SK-N-SH (cell line): ENCODE results near the gene DMBT1.

ENCODE experiments used
- CTCF ChIP-seq: fragments of 200-600 bp; sonication (generic); IDR thresholded peaks from 2 replicates; pipeline ENCODE4 v1.6.1; 2017; ENCODE audit warnings: antibody characterized with exemption, mild to moderate bottlenecking, moderate library complexity
- FOXJ3 ChIP-seq: sonication (generic); formaldehyde crosslinking; IDR thresholded peaks from 2 replicates; pipeline ENCODE4 v1.5.1; 2020; ENCODE audit warnings: mild to moderate bottlenecking, missing genetic modification reagents
- GABPA ChIP-seq: IDR thresholded peaks from 2 replicates; pipeline ENCODE4 v1.4.0; 2012; ENCODE audit warnings: low read depth, mild to moderate bottlenecking
- NFIC ChIP-seq: IDR thresholded peaks from 2 replicates; pipeline ENCODE4 v1.4.0; 2012; ENCODE audit warnings: borderline replicate concordance
- POLR2AphosphoS5 ChIP-seq: IDR thresholded peaks from 2 replicates; pipeline ENCODE4 v1.6.1; 2012; ENCODE audit warnings: low read depth, low read length
- RXRA ChIP-seq: IDR thresholded peaks from 2 replicates; pipeline ENCODE4 v1.4.0; 2012; ENCODE audit warnings: low read depth, mild to moderate bottlenecking, borderline replicate concordance
- TAF1 ChIP-seq: IDR thresholded peaks from 2 replicates; pipeline ENCODE4 v1.6.1; 2012; ENCODE audit warnings: low read depth, mild to moderate bottlenecking, low read length, moderate library complexity, borderline replicate concordance
- YY1 ChIP-seq: IDR thresholded peaks from 2 replicates; pipeline ENCODE4 v1.4.0; 2012; ENCODE audit warnings: low read depth, mild to moderate bottlenecking
- TF ChIP-seq, protein P1 (sequence below): IDR thresholded peaks from 2 replicates; pipeline ENCODE4 v1.4.0; 2012; ENCODE audit warnings: low read depth, borderline replicate concordance

GRCh38 chr10:122524811-122525210, 35.7 kb upstream of the DMBT1 start:
- TF ChIP-seq YY1, result no peak
- TF ChIP-seq RXRA, result no peak
- no peak for TF ChIP-seq CTCF
- TF ChIP-seq, protein P1, sequence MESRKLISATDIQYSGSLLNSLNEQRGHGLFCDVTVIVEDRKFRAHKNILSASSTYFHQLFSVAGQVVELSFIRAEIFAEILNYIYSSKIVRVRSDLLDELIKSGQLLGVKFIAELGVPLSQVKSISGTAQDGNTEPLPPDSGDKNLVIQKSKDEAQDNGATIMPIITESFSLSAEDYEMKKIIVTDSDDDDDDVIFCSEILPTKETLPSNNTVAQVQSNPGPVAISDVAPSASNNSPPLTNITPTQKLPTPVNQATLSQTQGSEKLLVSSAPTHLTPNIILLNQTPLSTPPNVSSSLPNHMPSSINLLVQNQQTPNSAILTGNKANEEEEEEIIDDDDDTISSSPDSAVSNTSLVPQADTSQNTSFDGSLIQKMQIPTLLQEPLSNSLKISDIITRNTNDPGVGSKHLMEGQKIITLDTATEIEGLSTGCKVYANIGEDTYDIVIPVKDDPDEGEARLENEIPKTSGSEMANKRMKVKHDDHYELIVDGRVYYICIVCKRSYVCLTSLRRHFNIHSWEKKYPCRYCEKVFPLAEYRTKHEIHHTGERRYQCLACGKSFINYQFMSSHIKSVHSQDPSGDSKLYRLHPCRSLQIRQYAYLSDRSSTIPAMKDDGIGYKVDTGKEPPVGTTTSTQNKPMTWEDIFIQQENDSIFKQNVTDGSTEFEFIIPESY, result no peak
- TF ChIP-seq POLR2AphosphoS5, result no peak
- no peak for TF ChIP-seq TAF1
- no peak for TF ChIP-seq FOXJ3 (CRISPR knock-in tag)
- TF ChIP-seq NFIC, result no peak
- no peak for TF ChIP-seq GABPA
